H9 (cell line): ENCODE data around the gene KIR2DL4. TPM values are rescaled to one million over a fixed set of nuclear protein-coding genes. Genes with fewer than 3 reads are reported as not detected.
"Not testable (repeated sequence)": the region's sequence is repeated elsewhere in the genome, so short reads cannot be mapped to it uniquely, and the experiment has no call there.

Experiments used
- DNase-seq: peaks from one replicate; pipeline ENCODE4 v3.0.0-alpha.2; 2017
- H2AFZ ChIP-seq: one replicate; pipeline ENCODE4 v1.6.1; 2013; ENCODE audit warnings: mild to moderate bottlenecking, low read length, control low read depth, moderate library complexity
- H2AK5ac ChIP-seq: 2 replicates; pipeline ENCODE4 v1.6.1; 2013; ENCODE audit warnings: low read length, control low read depth, mixed read lengths; ENCODE audit not compliant: insufficient read length
- H2BK120ac ChIP-seq: one replicate; pipeline ENCODE4 v1.6.1; 2013; ENCODE audit warnings: low read depth, mild to moderate bottlenecking, low read length, control low read depth, inconsistent platforms; ENCODE audit not compliant: poor library complexity, severe bottlenecking
- H2BK12ac ChIP-seq: 2 replicates; pipeline ENCODE4 v1.6.1; 2013; ENCODE audit warnings: low read length, control low read depth, mixed read lengths, low read depth; ENCODE audit not compliant: insufficient read length
- H2BK15ac ChIP-seq: 2 replicates; pipeline ENCODE4 v1.6.1; 2013; ENCODE audit warnings: low read depth, low read length, control low read depth
- H2BK20ac ChIP-seq: one replicate; pipeline ENCODE4 v1.6.1; 2013; ENCODE audit warnings: low read depth, mild to moderate bottlenecking, low read length, control low read depth, inconsistent platforms; ENCODE audit not compliant: poor library complexity, severe bottlenecking
- H2BK5ac ChIP-seq: 2 replicates; pipeline ENCODE4 v1.6.1; 2013; ENCODE audit warnings: low read length, control low read depth, mixed read lengths; ENCODE audit not compliant: insufficient read length
- H3K14ac ChIP-seq: 2 replicates; pipeline ENCODE4 v1.6.1; 2013; ENCODE audit warnings: low read length, control low read depth; ENCODE audit not compliant: insufficient read depth
- H3K18ac ChIP-seq: 2 replicates; pipeline ENCODE4 v1.6.1; 2013; ENCODE audit warnings: low read depth, mild to moderate bottlenecking, mixed read lengths, low read length, control low read depth; ENCODE audit not compliant: insufficient read length
- H3K23ac ChIP-seq: 2 replicates; pipeline ENCODE4 v1.6.1; 2013; ENCODE audit warnings: low read length, control low read depth, mixed read lengths, low read depth; ENCODE audit not compliant: insufficient read length
- H3K23me2 ChIP-seq: 2 replicates; pipeline ENCODE4 v1.6.1; 2013; ENCODE audit warnings: low read depth, mild to moderate bottlenecking, mixed read lengths, low read length, control low read depth; ENCODE audit not compliant: insufficient read length, poor library complexity, severe bottlenecking
- H3K27ac ChIP-seq: 2 replicates; pipeline ENCODE4 v1.5.1; 2013; ENCODE audit warnings: low read length, control low read depth, mixed read lengths, low read depth; ENCODE audit not compliant: insufficient read length
- H3K27me3 ChIP-seq: 2 replicates; pipeline ENCODE4 v1.6.1; 2013; ENCODE audit warnings: low read length, control low read depth, inconsistent platforms; ENCODE audit not compliant: insufficient read depth
- H3K4ac ChIP-seq: 2 replicates; pipeline ENCODE4 v1.6.1; 2013; ENCODE audit warnings: low read depth, mild to moderate bottlenecking, control low read depth, inconsistent platforms, low read length, moderate library complexity
- H3K4me1 ChIP-seq: 2 replicates; pipeline ENCODE4 v1.6.1; 2013; ENCODE audit warnings: low read length, control low read depth, inconsistent platforms; ENCODE audit not compliant: insufficient read depth
- H3K4me2 ChIP-seq: 2 replicates; pipeline ENCODE4 v1.6.1; 2013; ENCODE audit warnings: low read length, control low read depth, mixed read lengths; ENCODE audit not compliant: insufficient read length, insufficient read depth
- H3K56ac ChIP-seq: 2 replicates; pipeline ENCODE4 v1.6.1; 2013; ENCODE audit warnings: low read depth, mild to moderate bottlenecking, mixed read lengths, low read length, control low read depth; ENCODE audit not compliant: insufficient read length
- H3K79me1 ChIP-seq: 2 replicates; pipeline ENCODE4 v1.6.1; 2013; ENCODE audit warnings: low read depth, mild to moderate bottlenecking, moderate library complexity, low read length, control low read depth, inconsistent platforms; ENCODE audit not compliant: insufficient read depth, poor library complexity, severe bottlenecking
- H3K79me2 ChIP-seq: 2 replicates; pipeline ENCODE4 v1.6.1; 2013; ENCODE audit warnings: low read length, control low read depth, inconsistent platforms; ENCODE audit not compliant: insufficient read depth
- H3K9ac ChIP-seq: 2 replicates; pipeline ENCODE4 v1.6.1; 2013; ENCODE audit warnings: low read length, control low read depth, mixed read lengths; ENCODE audit not compliant: insufficient read length; ENCODE audit errors: extremely low read depth
- H3K9me3 ChIP-seq: one replicate; pipeline ENCODE4 v1.6.1; 2013; ENCODE audit warnings: low read depth, low read length, inconsistent platforms; ENCODE audit not compliant: control insufficient read depth
- H3T11ph ChIP-seq: one replicate; pipeline ENCODE4 v1.6.1; 2013; ENCODE audit warnings: mild to moderate bottlenecking, low read length, control low read depth, inconsistent platforms
- H4K20me1 ChIP-seq: one replicate; pipeline ENCODE4 v1.6.1; 2013; ENCODE audit not compliant: control insufficient read depth, insufficient read length, insufficient read depth
- H4K5ac ChIP-seq: 2 replicates; pipeline ENCODE4 v1.6.1; 2013; ENCODE audit warnings: low read depth, mild to moderate bottlenecking, mixed read lengths, low read length, control low read depth; ENCODE audit not compliant: insufficient read length
- H4K8ac ChIP-seq: replicated peaks from 2 replicates; pipeline ENCODE4 v1.6.1; 2013; ENCODE audit warnings: low read length, control low read depth, mixed read lengths, low read depth; ENCODE audit not compliant: insufficient read length
- H4K91ac ChIP-seq: 2 replicates; pipeline ENCODE4 v1.6.1; 2013; ENCODE audit warnings: low read depth, mild to moderate bottlenecking, moderate library complexity, mixed read lengths, low read length, control low read depth; ENCODE audit not compliant: insufficient read length
- H3K27ac Mint-ChIP-seq, 3 experiments: 2 replicates in 2 of 3; 3 replicates in 1 of 3; pipeline ENCODE4 v1.8.0; 2020 to 2021; ENCODE audit warnings: mixed read lengths in 3 of 3, mild to moderate bottlenecking in 1 of 3, moderate library complexity in 1 of 3
- H3K27me3 Mint-ChIP-seq: 2 replicates; pipeline ENCODE4 v1.8.0; 2021; ENCODE audit warnings: low read depth, mild to moderate bottlenecking, moderate library complexity, mixed read lengths
- H3K36me3 Mint-ChIP-seq, 3 experiments: 2 replicates in 2 of 3; 3 replicates in 1 of 3; pipeline ENCODE4 v1.8.0; 2020 to 2021; ENCODE audit warnings: low read depth in 3 of 3, mixed read lengths in 3 of 3; ENCODE audit not compliant: insufficient read depth in 1 of 3
- H3K4me1 Mint-ChIP-seq, 2 experiments: 2 replicates each; pipeline ENCODE4 v1.8.0; 2020; ENCODE audit warnings: mixed read lengths in 2 of 2
- H3K4me3 Mint-ChIP-seq, 2 experiments: 2 replicates in 1 of 2; 3 replicates in 1 of 2; pipeline ENCODE4 v1.8.0; 2020 to 2021; ENCODE audit warnings: mild to moderate bottlenecking in 2 of 2, mixed read lengths in 2 of 2, moderate library complexity in 1 of 2
- H3K9me3 Mint-ChIP-seq, 2 experiments: 2 replicates in 1 of 2; 3 replicates in 1 of 2; pipeline ENCODE4 v1.8.0; 2020; ENCODE audit warnings: mild to moderate bottlenecking in 2 of 2, mixed read lengths in 2 of 2, moderate library complexity in 1 of 2
- WGBS: extraction: QIAGEN DNeasy Blood & Tissue Kit; methylation state at CpG from one replicate; pipeline ENCODE4 v1.1.7; 2013; ENCODE audit warnings: missing lambda C conversion rate, low lambda C conversion rate, mixed read lengths; ENCODE audit not compliant: insufficient read length; ENCODE audit errors: extremely low coverage; 5-methylcytosine and 5-hydroxymethylcytosine counted together
- total RNA-seq: library from RNA; stranded (reverse); gene quantifications from 2 replicates; pipeline ENCODE4 v1.2.1, GENCODE V29; 2021

Gene KIR2DL4
- total RNA-seq, 1 experiment from 2014 or later, result not detected

DNA sequence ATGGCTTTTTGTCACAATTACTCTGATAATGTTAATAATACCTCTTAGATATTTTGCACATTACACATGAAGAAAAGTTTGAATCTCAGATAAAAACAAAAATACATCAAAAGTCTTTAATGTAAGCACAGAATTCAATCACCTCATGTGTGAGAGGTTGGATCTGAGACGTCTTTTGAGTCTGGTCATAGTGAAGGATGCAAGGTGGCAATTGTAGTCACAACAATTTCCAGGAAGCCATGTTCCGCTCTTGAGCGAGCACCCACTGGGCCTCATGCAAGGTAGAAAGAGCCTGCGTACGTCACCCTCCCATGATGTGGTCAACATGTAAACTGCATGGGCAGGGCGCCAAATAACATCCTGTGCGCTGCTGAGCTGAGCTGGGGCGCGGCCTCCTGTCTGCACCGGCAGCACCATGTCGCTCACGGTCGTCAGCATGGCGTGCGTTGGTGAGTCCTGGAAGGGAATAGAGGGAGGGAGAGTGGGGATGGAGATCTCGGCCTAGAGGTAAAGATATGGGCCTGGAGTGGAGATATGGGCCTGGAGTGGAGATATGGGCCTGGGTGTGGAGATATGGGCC, 46.7 kb downstream of the KIR2DL4 start, which contains the start of gene KIR3DL2:
TSS of gene KIR3DL2 (plus strand) at position 383 of the 580 bp plus-strand sequence. CDS start at position 416, 33 bp downstream.
- not testable (repeated sequence) for H4K20me1 ChIP-seq, H3K4me1 Mint-ChIP-seq

More for the DNA sequence above, 46.7 kb downstream of the KIR2DL4 start, which contains the start of gene KIR3DL2:
- H2BK20ac ChIP-seq, H3K18ac ChIP-seq, H4K91ac ChIP-seq, H3K79me1 ChIP-seq, H3K56ac ChIP-seq, H3K4ac ChIP-seq, H3K4me2 ChIP-seq, H3K4me1 ChIP-seq, H2BK120ac ChIP-seq, H3K23ac ChIP-seq, H3K23me2 ChIP-seq, H3K4me3 Mint-ChIP-seq, H3K27me3 ChIP-seq, H2AK5ac ChIP-seq, H3K79me2 ChIP-seq, H3K14ac ChIP-seq, H2BK15ac ChIP-seq, DNase-seq, H2BK12ac ChIP-seq, H2BK5ac ChIP-seq, H4K8ac ChIP-seq, H3T11ph ChIP-seq, H3K27ac Mint-ChIP-seq, H4K5ac ChIP-seq, H2AFZ ChIP-seq, H3K27ac ChIP-seq, H3K9ac ChIP-seq: not testable (repeated sequence)
- peaks cover 92 to 93% of the 10 kb centered on the region in 2 experiments for H3K9me3 Mint-ChIP-seq
- H3K27me3 Mint-ChIP-seq, result peaks cover 17% of the 10 kb centered on the region
- H3K9me3 ChIP-seq, result peaks cover 63% of the 10 kb centered on the region
- no CpG with 5 or more reads among the region's 16 CpGs for WGBS
- H3K36me3 Mint-ChIP-seq, result peaks cover 11 to 54% (median 14%) of the 10 kb centered on the region in 3 experiments; a peak in 6 of 7 replicates
